Measurements from ENCODE around the gene ALK.
"Not testable (repeated sequence)": the region's sequence is repeated elsewhere in the genome, so short reads cannot be mapped to it uniquely, and the experiment has no call there.

Gene ALK

GRCh38 chr2:29273685-29274611 is 647.4 kb downstream of the ALK start:
- DNase-seq (ENCODE audit: low spot score) = peak; percentile 18

GRCh38 chr2:29273004-29273684 is 648.2 kb downstream of the ALK start:
- DNase-seq (ENCODE audit: low spot score) = no peak

- no peak for DNase-seq (ENCODE audit: low spot score)
Observed at GRCh38 chr2:29272311-29272710, 649.1 kb downstream of the ALK start.

- no peak for DNase-seq (ENCODE audit: low spot score)
Observed at GRCh38 chr2:29270701-29271121, 650.7 kb downstream of the ALK start.

DNA sequence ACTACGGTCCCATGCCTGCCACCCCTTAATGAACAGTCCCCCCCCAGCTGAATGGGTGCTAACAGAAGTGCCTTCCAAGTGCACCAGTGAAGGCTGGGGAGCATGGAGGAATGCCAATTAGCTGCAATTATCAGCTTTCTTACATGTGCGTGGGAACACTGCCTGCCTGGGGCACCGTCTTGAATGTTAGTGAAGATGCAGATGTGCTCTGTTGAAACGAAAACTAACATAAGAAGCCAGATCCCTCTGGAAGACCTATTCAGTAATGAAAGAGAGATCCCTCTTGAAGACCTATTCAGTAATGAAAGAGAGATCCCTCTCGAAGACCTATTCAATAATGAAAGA is 651.6 kb downstream of the ALK start:
- no peak for DNase-seq (ENCODE audit: low spot score)

GRCh38 chr2:29269095-29269764 is 652.2 kb downstream of the ALK start:
- no peak for DNase-seq (ENCODE audit: low spot score)

DNA sequence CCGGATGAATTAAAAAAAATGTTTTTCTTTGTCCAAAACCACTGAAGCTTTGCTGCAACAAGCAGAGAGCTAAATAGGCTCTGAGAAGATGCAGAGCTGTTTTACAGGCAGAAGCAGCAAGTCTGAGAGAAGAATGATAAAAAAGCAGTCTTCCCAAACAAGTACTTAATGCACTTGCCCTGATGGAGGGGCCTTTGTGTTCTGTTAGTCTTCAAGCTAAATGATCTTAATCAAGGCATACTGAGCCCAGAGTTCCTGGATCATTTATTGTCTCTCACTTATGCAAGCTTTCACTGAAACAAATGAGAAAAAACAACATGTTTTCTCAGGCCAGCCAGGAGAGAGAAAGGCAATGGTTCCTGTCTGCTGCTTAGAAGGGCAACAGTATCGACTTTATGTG is 653.7 kb downstream of the ALK start:
- no peak for DNase-seq (ENCODE audit: low spot score)

DNA sequence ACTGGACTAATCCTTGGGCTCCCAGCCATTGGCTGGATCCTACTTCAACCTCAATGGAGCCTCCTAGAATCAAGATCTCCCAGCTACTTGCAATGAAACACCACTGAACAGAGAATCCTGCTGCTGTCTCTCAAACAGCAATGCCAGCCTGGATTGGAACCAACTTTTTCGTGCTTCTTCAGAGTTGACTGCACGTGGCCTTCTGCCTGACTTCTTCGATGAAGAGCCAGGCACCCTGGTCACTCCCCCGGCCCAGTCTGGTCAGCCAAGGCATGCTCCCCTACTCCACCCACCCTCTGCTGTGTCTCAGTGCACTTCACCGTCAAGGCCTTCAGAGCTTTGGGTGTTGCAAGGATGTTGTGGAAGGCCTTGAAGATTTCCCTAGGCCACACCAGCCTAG is 657.5 kb downstream of the ALK start:
- DNase-seq (ENCODE audit: low spot score) = no peak

- DNase-seq (ENCODE audit: low spot score) = no peak
Observed at GRCh38 chr2:29262681-29263260, 658.6 kb downstream of the ALK start.

DNA sequence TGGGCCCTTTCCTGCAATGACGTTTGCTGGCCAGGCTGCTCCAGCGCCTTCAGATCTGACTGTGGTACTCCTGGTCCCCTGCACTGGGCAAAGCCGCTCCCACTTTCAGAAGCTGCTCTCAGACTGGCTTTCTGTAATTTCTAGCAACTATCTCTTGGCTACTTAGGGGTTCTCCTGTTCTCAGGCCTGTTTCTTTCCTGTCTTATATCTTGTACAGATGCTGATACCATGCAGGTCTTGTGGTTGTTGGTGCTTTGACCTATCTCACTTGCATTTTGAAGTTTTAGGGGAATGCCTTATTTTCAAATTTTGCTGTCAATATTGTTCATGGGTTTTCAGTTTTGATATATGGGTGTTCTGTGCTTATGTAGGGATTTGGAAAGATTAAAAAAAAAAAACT is 660.4 kb downstream of the ALK start:
- DNase-seq (ENCODE audit: low spot score) = no peak

- DNase-seq (ENCODE audit: low spot score) = no peak
Observed at GRCh38 chr2:29260142-29260772, 661.1 kb downstream of the ALK start.

DNA sequence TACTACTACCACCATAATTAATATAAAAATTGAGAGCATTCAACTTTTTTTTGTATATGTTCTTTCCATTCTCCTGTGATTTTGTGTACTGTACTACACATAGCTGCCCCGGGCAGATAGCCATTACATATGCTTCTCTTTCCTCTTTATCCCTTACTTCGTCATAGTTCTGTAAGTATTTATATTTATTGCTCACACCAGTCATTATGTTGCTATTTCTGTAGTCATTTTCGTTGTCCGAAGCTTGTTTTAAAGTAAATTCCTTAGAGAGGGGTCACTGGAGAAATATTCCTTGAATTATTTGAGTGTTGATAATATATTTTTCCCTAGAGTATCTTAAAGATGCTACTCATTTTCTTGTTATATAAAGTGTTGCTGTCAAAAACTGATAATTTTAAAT is 662.2 kb downstream of the ALK start:
- no peak for DNase-seq (ENCODE audit: low spot score)

DNA sequence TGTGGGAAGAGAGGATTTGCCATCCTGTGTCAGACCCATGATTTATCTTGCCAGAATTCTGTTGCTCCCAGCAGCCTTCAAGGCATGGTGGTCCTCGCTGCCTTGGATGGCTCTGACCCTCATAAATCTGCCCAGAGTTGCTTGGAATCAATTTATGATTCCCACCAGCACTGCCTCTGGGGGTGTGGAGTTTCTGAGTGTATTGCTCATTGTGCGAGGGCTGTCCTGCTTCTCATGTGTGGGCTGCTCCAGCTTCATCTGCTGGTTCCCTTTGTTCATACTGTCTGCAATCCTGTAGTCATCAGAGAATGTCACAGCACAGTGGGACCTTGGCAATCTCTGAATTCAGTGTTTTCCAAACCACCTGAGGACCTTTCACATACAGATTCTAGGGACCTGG is 666.4 kb downstream of the ALK start:
- DNase-seq (ENCODE audit: low spot score) = no peak

- DNase-seq (ENCODE audit: low spot score) = not testable (repeated sequence)
Observed at GRCh38 chr2:29253495-29254275, 667.7 kb downstream of the ALK start.

- no peak for DNase-seq (ENCODE audit: low spot score)
Observed at GRCh38 chr2:29253026-29253425, 668.4 kb downstream of the ALK start.

DNA sequence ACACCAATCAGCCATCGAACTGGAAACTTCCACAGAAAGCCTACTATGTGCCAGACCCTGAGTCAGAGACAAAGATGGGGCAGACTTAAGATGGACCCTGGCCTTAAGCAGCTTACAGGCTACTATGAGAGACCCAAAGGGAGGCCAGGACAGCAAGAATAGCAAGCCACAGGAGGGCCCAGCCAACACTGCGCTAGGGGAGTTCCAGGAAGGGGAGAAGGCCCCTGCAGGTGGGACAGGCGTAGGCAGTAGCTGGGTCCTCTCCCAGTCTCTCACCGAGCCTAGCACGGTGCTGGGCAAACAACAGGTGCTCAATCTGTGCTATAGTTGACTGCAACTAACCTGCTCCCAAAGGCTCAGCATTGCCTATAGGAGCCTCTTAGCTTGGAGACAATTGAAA is 670.0 kb downstream of the ALK start:
- no peak for DNase-seq (ENCODE audit: low spot score)

GRCh38 chr2:29250977-29251376 is 670.4 kb downstream of the ALK start:
- no peak for DNase-seq (ENCODE audit: low spot score)

GRCh38 chr2:29249666-29250253 is 671.6 kb downstream of the ALK start:
- DNase-seq (ENCODE audit: low spot score) = no peak

GRCh38 chr2:29247336-29247914 is 674.0 kb downstream of the ALK start:
- DNase-seq (ENCODE audit: low spot score) = no peak

All from kidney tubule cell (primary cell).